Neuronal stem cell (in vitro differentiated cells): ENCODE measurements around the gene TAOK2.

ENCODE experiments used
- DNase-seq: peaks from one replicate; pipeline ENCODE4 v3.0.0-alpha.2; 2013; ENCODE audit warnings: low spot score
- H2AFZ ChIP-seq: one replicate; pipeline ENCODE4 v1.6.1; 2013; ENCODE audit warnings: mild to moderate bottlenecking, low read length, inconsistent platforms
- H2AK5ac ChIP-seq: 2 replicates; pipeline ENCODE4 v1.6.1; 2013; ENCODE audit warnings: low read depth, mild to moderate bottlenecking, inconsistent platforms, low read length, moderate library complexity, mixed read lengths
- H2BK120ac ChIP-seq: 2 replicates; pipeline ENCODE4 v1.6.1; 2013; ENCODE audit warnings: low read depth, mild to moderate bottlenecking, inconsistent platforms, low read length, moderate library complexity, mixed read lengths
- H2BK12ac ChIP-seq: one replicate; pipeline ENCODE4 v1.6.1; 2013; ENCODE audit warnings: low read length, inconsistent platforms
- H2BK15ac ChIP-seq: 2 replicates; pipeline ENCODE4 v1.6.1; 2013; ENCODE audit warnings: mild to moderate bottlenecking, low read length, inconsistent platforms, mixed read lengths
- H2BK5ac ChIP-seq: one replicate; pipeline ENCODE4 v1.6.1; 2013; ENCODE audit warnings: inconsistent platforms, mild to moderate bottlenecking, low read length, moderate library complexity
- H3K14ac ChIP-seq: one replicate; pipeline ENCODE4 v1.6.1; 2013; ENCODE audit warnings: low read length, inconsistent platforms
- H3K18ac ChIP-seq: 2 replicates; pipeline ENCODE4 v1.6.1; 2013; ENCODE audit warnings: low read length, inconsistent platforms
- H3K23ac ChIP-seq: 2 replicates; pipeline ENCODE4 v1.6.1; 2013; ENCODE audit warnings: low read depth, mild to moderate bottlenecking, mixed read lengths, low read length, inconsistent platforms; ENCODE audit not compliant: poor library complexity
- H3K27ac ChIP-seq: replicated peaks from 3 replicates; pipeline ENCODE4 v1.5.1; 2013; ENCODE audit warnings: low read length, inconsistent platforms
- H3K27me3 ChIP-seq, 3 experiments: 2 replicates each; pipeline ENCODE4 v1.6.1; 2013; ENCODE audit warnings: low read length in 3 of 3, mild to moderate bottlenecking in 2 of 3, inconsistent platforms in 1 of 3, low read depth in 1 of 3, mixed read lengths in 1 of 3, moderate library complexity in 1 of 3; ENCODE audit not compliant: control insufficient read depth in 3 of 3, insufficient read depth in 3 of 3
- H3K36me3 ChIP-seq, 2 donors: replicated peaks in 1 of 2; 2 replicates each; pipeline ENCODE4 v1.6.1; 2013; ENCODE audit warnings: low read length in 2 of 2; ENCODE audit not compliant: control insufficient read depth in 2 of 2, insufficient read depth in 2 of 2
- H3K4ac ChIP-seq: 2 replicates; pipeline ENCODE4 v1.6.1; 2013; ENCODE audit warnings: inconsistent platforms, mild to moderate bottlenecking, low read length, moderate library complexity
- H3K4me1 ChIP-seq, 2 donors: 1 replicate in 1 of 2; 2 replicates in 1 of 2; pipeline ENCODE4 v1.6.1; 2013; ENCODE audit warnings: low read length in 2 of 2, low read depth in 1 of 2; ENCODE audit not compliant: control insufficient read depth in 2 of 2, insufficient read depth in 1 of 2
- H3K4me2 ChIP-seq: one replicate; pipeline ENCODE4 v1.6.1; 2013; ENCODE audit warnings: mild to moderate bottlenecking, low read length, inconsistent platforms; ENCODE audit not compliant: insufficient read depth, poor library complexity, severe bottlenecking
- H3K4me3 ChIP-seq, 2 donors: 2 replicates each; pipeline ENCODE4 v1.5.1; 2013; ENCODE audit warnings: low read length in 2 of 2, mild to moderate bottlenecking in 2 of 2, inconsistent platforms in 1 of 2, moderate library complexity in 1 of 2
- H3K79me1 ChIP-seq: one replicate; pipeline ENCODE4 v1.6.1; 2013; ENCODE audit warnings: low read depth, mild to moderate bottlenecking, inconsistent platforms, low read length, moderate library complexity
- H3K9ac ChIP-seq: one replicate; pipeline ENCODE4 v1.6.1; 2013; ENCODE audit warnings: mild to moderate bottlenecking, low read depth, low read length, inconsistent platforms; ENCODE audit not compliant: poor library complexity
- H3K9me3 ChIP-seq, 2 donors: replicated peaks in 1 of 2; 2 replicates each; pipeline versions ENCODE3 to v1.6.1; 2013; ENCODE audit warnings: low read length in 2 of 2, mild to moderate bottlenecking in 2 of 2, inconsistent platforms in 1 of 2, low read depth in 1 of 2, mixed read lengths in 1 of 2, moderate library complexity in 1 of 2; ENCODE audit not compliant: control insufficient read depth in 2 of 2, insufficient read depth in 1 of 2
- H4K8ac ChIP-seq: one replicate; pipeline ENCODE4 v1.6.1; 2013; ENCODE audit warnings: low read depth, mild to moderate bottlenecking, inconsistent platforms, low read length, moderate library complexity
- H4K91ac ChIP-seq: one replicate; pipeline ENCODE4 v1.6.1; 2013; ENCODE audit warnings: low read length, low read depth, mild to moderate bottlenecking, inconsistent platforms; ENCODE audit not compliant: poor library complexity
- WGBS, 2 donors: extraction: QIAGEN DNeasy Blood & Tissue Kit; methylation state at CpG; one replicate each; pipeline ENCODE4 v1.1.7; 2013; ENCODE audit warnings: missing lambda C conversion rate in 2 of 2, mixed read lengths in 1 of 2; ENCODE audit not compliant: insufficient read length in 2 of 2, insufficient replicate concordance in 1 of 2; ENCODE audit errors: extremely low coverage in 2 of 2; 5-methylcytosine and 5-hydroxymethylcytosine counted together

Gene TAOK2

DNA sequence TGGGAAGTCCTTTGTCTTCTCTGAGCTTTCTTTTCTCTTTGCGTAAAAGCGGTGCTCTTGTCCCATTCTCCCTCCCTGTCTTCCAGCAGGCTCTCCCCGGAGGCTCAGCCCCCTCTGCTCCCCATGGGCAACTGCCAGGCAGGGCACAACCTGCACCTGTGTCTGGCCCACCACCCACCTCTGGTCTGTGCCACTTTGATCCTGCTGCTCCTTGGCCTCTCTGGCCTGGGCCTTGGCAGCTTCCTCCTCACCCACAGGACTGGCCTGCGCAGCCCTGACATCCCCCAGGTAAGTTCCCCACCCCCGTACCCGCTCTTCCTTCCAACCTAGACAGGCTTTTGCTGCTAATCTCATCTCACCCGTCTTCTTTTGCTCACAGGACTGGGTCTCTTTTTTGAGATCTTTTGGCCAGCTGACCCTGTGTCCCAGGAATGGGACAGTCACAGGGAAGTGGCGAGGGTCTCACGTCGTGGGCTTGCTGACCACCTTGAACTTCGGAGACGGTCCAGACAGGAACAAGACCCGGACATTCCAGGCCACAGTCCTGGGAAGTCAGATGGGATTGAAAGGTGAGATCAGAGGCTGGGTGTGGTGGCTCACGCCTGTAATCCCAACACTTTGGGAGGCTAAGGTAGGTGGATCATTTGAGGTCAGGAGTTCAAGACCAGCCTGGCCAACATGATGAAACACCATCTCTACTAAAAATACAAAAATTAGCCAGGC, 10.5 kb upstream of the TAOK2 start:
- no CpG with 5 or more reads among the region's 14 CpGs for WGBS, 2 donors
- Histone ChIP-seq H3K27me3 (no peaks in the 10 kb centered on the region), H3K23ac (no peak overlapping the region), H2BK120ac (no peak overlapping the region), H3K18ac (no peak overlapping the region), H3K4me3 (peak overlapping the region; percentile 11 to 62), H2BK5ac (no peak overlapping the region), H3K27ac (no peak overlapping the region), H4K91ac (no peak overlapping the region), H3K79me1 (no peaks in the 10 kb centered on the region), H3K9ac (no peak overlapping the region), H2BK15ac (no peak overlapping the region), H3K4me1 (peaks cover 0 to 3% of the 10 kb centered on the region in 2 donors), H2AFZ (no peak overlapping the region), H3K9me3 (peaks cover 0 to 4% of the 10 kb centered on the region in 2 donors), H3K4ac (no peak overlapping the region), H3K36me3 (peaks cover 4 to 20% of the 10 kb centered on the region in 2 donors), H3K4me2 (no peak overlapping the region), H2BK12ac (peak overlapping the region; percentile 16), H2AK5ac (no peak overlapping the region), H4K8ac (no peak overlapping the region), H3K14ac (peak overlapping the region; percentile 66)
- no peak for DNase-seq

DNA sequence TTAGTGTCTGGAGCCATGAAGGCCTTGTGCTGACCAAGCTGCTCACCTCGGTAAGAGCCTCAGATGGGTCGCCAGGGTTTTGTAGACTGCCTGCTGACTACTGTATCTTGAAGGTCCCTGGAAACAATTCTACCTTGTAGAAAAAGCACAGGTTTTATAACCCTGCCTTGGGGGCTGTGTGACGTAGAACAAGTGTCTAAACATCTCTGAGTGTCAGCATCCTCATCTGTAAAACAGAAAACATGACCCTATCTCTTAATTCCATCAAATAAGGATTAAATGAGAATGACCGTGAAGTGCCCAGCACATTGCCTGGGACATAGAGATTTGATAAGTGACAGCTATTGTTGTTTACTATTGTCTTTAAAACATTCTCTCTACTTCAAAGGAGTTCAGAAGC, 5.5 kb upstream of the TAOK2 start:
- Histone ChIP-seq H3K18ac (no peak overlapping the region), H3K14ac (no peak overlapping the region), H3K4me2 (no peak overlapping the region), H3K27ac (no peak overlapping the region), H3K27me3 (no peaks in the 10 kb centered on the region), H2BK12ac (no peak overlapping the region), H2AK5ac (no peak overlapping the region), H3K4me1 (no peaks in the 10 kb centered on the region), H3K4me3 (no peak overlapping the region), H3K4ac (no peak overlapping the region), H3K9ac (no peak overlapping the region), H3K23ac (no peak overlapping the region), H2BK5ac (no peak overlapping the region), H2BK120ac (no peak overlapping the region), H4K8ac (no peak overlapping the region), H2AFZ (no peak overlapping the region), H2BK15ac (no peak overlapping the region), H3K9me3 (peaks cover 8 to 10% of the 10 kb centered on the region in 2 donors), H3K36me3 (peaks cover 17 to 54% of the 10 kb centered on the region in 2 donors), H4K91ac (no peak overlapping the region), H3K79me1 (no peaks in the 10 kb centered on the region)
- DNase-seq, result no peak
- no CpG with 5 or more reads among the region's 4 CpGs for WGBS, 2 donors

DNA sequence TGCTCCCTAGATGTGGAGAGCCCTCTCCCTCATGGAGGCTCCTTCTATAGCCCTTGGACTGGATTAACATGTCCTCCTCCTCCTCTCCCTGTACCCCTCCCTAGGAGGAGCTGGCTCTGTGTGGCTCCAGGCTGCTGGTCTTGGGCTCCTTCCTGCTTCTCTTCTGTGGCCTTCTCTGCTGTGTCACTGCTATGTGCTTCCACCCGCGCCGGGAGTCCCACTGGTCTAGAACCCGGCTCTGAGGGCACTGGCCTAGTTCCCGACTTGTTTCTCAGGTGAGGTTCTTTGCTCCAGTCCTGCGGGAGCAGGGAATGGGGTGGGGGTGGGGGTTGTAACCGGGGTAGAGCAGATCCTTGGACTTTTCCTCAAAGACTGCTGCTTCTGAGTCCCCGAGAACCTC, 2.4 kb upstream of the TAOK2 start:
- DNase-seq, result no peak
- H2AK5ac ChIP-seq, result no peak overlapping the region
- peaks cover 9 to 10% of the 10 kb centered on the region in 2 donors for H3K9me3 ChIP-seq
- H2AFZ ChIP-seq, result no peak overlapping the region
- no peak overlapping the region for H3K23ac ChIP-seq
- H3K36me3 ChIP-seq, result peaks cover 15 to 42% of the 10 kb centered on the region in 2 donors
- no peak overlapping the region for H3K4me2 ChIP-seq
- no peak overlapping the region for H3K14ac ChIP-seq
- peaks cover 16 to 17% of the 10 kb centered on the region in 2 donors for H3K4me1 ChIP-seq
- no CpG with 5 or more reads among the region's 8 CpGs for WGBS, 2 donors
- peaks cover 10% of the 10 kb centered on the region for H3K79me1 ChIP-seq
- no peak overlapping the region for H3K18ac ChIP-seq
- no peak overlapping the region for H3K4me3 ChIP-seq
- H2BK120ac ChIP-seq, result no peak overlapping the region
- no peak overlapping the region for H4K8ac ChIP-seq
- H2BK5ac ChIP-seq, result no peak overlapping the region
- H3K4ac ChIP-seq, result no peak overlapping the region
- no peaks in the 10 kb centered on the region for H3K27me3 ChIP-seq
- no peak overlapping the region for H2BK12ac ChIP-seq
- no peak overlapping the region for H4K91ac ChIP-seq
- no peak overlapping the region for H3K9ac ChIP-seq
- no peak overlapping the region for H3K27ac ChIP-seq
- H2BK15ac ChIP-seq, result no peak overlapping the region

DNA sequence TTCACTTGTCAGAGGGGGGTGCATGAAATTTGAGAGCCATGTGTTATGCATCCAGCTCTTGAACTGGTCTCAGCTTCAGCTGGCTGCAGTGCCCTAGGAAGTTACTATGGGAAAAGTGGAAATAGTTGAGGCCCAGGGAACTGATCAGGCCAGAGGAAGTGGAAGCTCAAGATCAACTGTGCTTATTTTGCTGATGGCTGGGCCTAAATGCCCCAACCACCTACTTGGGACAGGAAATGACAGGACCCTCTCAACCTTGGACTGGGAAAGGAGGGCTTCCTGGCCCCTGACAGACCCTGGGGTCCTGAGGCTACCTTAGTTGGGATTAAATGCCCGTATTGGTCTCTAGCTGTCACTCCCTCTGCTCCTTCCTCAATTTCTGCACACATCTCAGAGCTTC, 1.2 kb upstream of the TAOK2 start:
- Histone ChIP-seq H4K8ac (no peak overlapping the region), H3K4ac (no peak overlapping the region), H2AK5ac (peak overlapping the region; percentile 25), H2BK120ac (no peak overlapping the region), H2AFZ (no peak overlapping the region), H2BK12ac (no peak overlapping the region), H3K14ac (no peak overlapping the region), H3K79me1 (peaks cover 10% of the 10 kb centered on the region), H3K4me2 (no peak overlapping the region), H3K9ac (no peak overlapping the region), H3K4me3 (no peak overlapping the region), H2BK15ac (no peak overlapping the region), H3K9me3 (peaks cover 9 to 10% of the 10 kb centered on the region in 2 donors), H3K23ac (no peak overlapping the region), H4K91ac (no peak overlapping the region), H3K27me3 (no peaks in the 10 kb centered on the region), H3K27ac (no peak overlapping the region), H3K36me3 (peaks cover 15 to 49% of the 10 kb centered on the region in 2 donors), H3K18ac (no peak overlapping the region), H3K4me1 (peaks cover 18 to 23% of the 10 kb centered on the region in 2 donors), H2BK5ac (no peak overlapping the region)
- no CpG with 5 or more reads among the region's 1 CpG for WGBS, 2 donors
- no peak for DNase-seq
